ENCODE data around the gene WDR86.
A peak's percentile ranks its signal among the peaks of the same experiment; 100 is the strongest.

WDR86 gene

DNA sequence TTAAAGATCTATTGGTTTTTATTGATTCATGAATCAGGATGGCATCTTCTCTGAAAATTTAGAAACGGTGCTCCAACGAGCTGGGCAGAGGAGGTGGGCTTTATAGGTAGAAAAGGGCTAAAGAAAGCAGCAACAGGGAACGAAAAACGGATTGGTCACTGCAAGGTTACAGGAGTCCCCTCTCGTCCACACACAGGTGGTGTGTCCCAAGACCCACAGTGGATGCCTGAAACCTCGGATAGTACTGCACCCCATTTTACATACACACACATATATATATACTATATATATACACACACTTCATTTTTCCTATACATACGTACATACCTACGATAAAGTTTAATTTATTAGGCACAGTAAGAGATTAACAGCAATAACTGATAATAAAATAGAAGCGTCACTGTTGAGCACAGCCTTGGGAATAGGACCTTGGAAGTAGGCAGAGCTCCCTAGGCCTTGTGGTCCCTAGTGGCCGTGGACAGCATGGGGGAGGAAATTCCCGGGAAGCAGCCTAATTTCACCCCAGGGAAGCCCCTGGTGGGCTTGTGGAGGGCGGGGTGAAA, 69.0 kb downstream of the WDR86 start:
- TF ChIP-seq TAF1 (IDR thresholded peaks at IDR 0.05; ENCODE audit: low read depth, low read length), result no peak
- TF ChIP-seq SPI1 (IDR thresholded peaks at IDR 0.05; ENCODE audit: low read depth, low read length), result no peak
- TF ChIP-seq POLR2AphosphoS5 (IDR thresholded peaks at IDR 0.05; ENCODE audit: low read depth, low read length), result no peak
- TF ChIP-seq PAX5 (IDR thresholded peaks at IDR 0.05; ENCODE audit: insufficient read depth, low read length, severe bottlenecking), result no peak
- no peak for TF ChIP-seq POLR2A (IDR thresholded peaks at IDR 0.05; ENCODE audit: low read depth, low read length)
- TF ChIP-seq POU2F2 (IDR thresholded peaks at IDR 0.05; ENCODE audit: low read depth, low read length), result no peak
- DNase-seq (ENCODE audit: insufficient read length, low spot score) (no peak), FAIRE-seq (no peak)

DNA sequence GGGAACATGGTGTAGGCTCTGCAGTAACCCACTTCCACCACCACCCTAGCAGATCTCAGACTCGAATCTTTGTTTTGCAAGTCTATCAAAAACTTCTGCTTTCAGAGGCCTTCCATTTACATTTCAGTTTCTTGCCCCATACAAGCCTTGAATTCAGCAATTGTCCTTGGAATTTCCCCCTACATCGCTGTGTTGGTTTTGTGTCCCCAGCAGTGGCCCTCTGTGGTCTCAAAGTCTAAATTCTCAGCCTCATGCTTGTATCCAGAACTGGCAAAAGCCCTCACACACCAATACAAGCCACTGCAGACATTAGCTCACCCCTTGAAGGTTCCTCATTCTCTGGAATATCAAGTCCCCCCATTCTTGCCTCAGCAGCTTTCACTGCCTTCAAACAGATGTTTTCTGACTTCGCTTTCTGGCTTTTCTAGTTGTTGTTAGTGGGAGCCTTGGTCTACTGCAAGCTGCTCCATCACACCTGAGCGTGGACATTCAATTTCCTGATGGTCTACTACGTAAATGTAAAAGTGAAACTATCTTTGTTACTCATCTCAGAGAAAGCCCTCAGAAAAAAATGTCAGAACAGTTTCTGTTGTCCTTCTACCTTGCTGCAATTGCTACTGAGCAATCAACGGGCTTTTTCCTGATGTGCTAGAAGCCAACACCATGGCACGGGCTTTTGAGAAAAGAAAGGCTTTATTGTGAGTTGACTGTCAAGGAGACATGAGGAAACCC, 70.0 kb downstream of the WDR86 start:
- FAIRE-seq (peak; percentile 35), DNase-seq (ENCODE audit: insufficient read length, low spot score) (no peak)
- TF ChIP-seq SPI1 (IDR thresholded peaks at IDR 0.05; ENCODE audit: low read depth, low read length) (no peak), POLR2AphosphoS5 (IDR thresholded peaks at IDR 0.05; ENCODE audit: low read depth, low read length) (no peak), TAF1 (IDR thresholded peaks at IDR 0.05; ENCODE audit: low read depth, low read length) (no peak), PAX5 (IDR thresholded peaks at IDR 0.05; ENCODE audit: insufficient read depth, low read length, severe bottlenecking) (no peak), POU2F2 (IDR thresholded peaks at IDR 0.05; ENCODE audit: low read depth, low read length) (no peak), POLR2A (IDR thresholded peaks at IDR 0.05; ENCODE audit: low read depth, low read length) (no peak)

DNA sequence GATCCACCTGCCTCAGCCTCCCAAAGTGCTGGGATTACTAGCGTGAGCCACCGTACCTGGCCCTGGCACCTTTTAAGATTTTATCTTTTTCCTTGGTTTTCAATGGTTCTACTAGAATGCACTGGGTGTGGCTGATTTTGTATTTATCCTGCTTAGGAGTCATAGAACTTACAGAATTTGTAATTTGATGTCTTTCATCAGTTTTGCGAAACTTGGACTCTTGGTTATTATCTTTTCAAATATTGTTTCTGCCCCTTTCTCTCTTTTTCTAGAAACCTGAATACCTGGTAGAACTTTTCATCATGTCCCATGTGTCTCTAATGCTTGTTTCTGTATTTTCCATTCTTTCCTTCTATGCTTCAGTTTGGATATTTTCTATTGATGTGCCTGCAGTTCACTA, 71.0 kb downstream of the WDR86 start:
- FAIRE-seq, result no peak
- TF ChIP-seq POLR2A (IDR thresholded peaks at IDR 0.05; ENCODE audit: low read depth, low read length) (no peak), POLR2AphosphoS5 (IDR thresholded peaks at IDR 0.05; ENCODE audit: low read depth, low read length) (no peak), TAF1 (IDR thresholded peaks at IDR 0.05; ENCODE audit: low read depth, low read length) (no peak), PAX5 (IDR thresholded peaks at IDR 0.05; ENCODE audit: insufficient read depth, low read length, severe bottlenecking) (no peak), POU2F2 (IDR thresholded peaks at IDR 0.05; ENCODE audit: low read depth, low read length) (no peak), SPI1 (IDR thresholded peaks at IDR 0.05; ENCODE audit: low read depth, low read length) (no peak)
- DNase-seq (ENCODE audit: insufficient read length, low spot score), result no peak

DNA sequence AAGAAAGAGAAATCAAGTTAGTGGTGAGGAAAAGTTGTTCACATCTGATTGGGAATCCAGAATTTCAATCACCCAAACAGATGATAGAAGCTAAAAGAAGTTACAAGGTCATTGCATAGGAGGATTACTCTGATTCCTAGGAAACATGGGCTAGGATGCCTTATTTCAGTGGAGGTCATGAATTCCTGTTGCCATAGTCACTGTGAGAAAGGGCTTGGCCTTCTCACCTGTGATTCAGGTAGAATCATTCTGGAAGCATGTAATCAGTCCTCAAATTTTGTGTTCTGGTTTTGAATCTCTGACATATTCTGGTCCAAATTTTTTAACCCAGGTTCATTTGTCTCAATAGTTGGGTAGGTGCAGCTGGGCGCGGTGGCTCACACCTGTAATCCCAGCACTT, 72.5 kb downstream of the WDR86 start:
- TF ChIP-seq POLR2A (IDR thresholded peaks at IDR 0.05; ENCODE audit: low read depth, low read length) (no peak), TAF1 (IDR thresholded peaks at IDR 0.05; ENCODE audit: low read depth, low read length) (no peak), POU2F2 (IDR thresholded peaks at IDR 0.05; ENCODE audit: low read depth, low read length) (no peak), SPI1 (IDR thresholded peaks at IDR 0.05; ENCODE audit: low read depth, low read length) (no peak), PAX5 (IDR thresholded peaks at IDR 0.05; ENCODE audit: insufficient read depth, low read length, severe bottlenecking) (no peak), POLR2AphosphoS5 (IDR thresholded peaks at IDR 0.05; ENCODE audit: low read depth, low read length) (no peak)
- FAIRE-seq, result no peak
- DNase-seq (ENCODE audit: insufficient read length, low spot score), result no peak

DNA sequence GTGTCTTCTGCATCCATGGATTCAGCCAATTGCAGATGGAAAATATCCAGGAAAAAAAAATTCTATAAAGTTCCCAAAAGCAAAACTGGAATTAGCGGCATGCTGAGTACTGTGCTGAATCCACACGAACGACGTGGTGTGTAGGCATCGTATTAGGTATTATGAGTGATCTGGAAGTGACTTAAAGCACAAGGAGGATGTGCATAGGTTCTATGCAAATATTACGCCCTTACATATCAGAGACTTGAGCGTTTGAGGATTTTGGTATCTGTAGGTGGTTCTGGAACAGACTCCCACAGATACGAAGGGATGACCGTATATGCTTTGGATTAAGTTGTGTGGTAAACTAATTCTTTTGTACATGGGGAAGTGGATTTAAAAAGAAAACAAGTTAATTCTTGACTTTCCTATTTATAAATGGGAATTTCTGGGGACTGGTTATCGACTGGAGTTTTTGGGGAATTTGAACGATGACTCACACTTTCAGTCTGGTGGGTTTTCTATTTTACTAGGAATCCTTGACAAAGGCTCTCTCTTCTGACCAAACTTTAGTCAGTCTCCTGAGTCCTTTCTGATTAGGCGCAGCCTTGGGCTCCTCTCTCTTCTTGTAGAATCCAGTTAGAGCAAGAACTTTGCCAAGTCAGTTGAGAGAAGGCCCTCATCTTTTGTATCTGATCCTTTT, 73.7 kb downstream of the WDR86 start:
- FAIRE-seq (no peak), DNase-seq (ENCODE audit: insufficient read length, low spot score) (no peak)

DNA sequence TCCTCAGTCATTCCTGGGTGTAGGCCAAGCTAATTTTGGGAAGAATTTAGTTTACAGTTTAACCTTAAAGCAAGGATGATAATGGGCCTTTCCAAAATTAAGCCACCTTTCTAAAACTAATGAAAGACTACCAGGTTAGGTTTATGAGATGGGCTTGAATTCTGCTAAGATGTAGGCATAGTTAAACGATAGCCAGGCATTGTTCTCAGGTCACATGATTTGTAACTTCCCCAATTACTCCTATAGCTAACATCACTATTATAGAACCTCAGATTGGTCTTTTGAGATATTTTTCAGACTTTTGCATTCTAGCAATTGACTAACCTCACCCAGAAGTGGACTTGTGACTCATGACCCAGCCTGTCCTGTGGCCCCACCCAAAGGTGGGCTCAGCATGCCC, 75.2 kb downstream of the WDR86 start:
- no peak for FAIRE-seq
- no peak for TF ChIP-seq SPI1 (IDR thresholded peaks at IDR 0.05; ENCODE audit: low read depth, low read length)
- no peak for TF ChIP-seq PAX5 (IDR thresholded peaks at IDR 0.05; ENCODE audit: insufficient read depth, low read length, severe bottlenecking)
- no peak for TF ChIP-seq POLR2A (IDR thresholded peaks at IDR 0.05; ENCODE audit: low read depth, low read length)
- no peak for TF ChIP-seq POLR2AphosphoS5 (IDR thresholded peaks at IDR 0.05; ENCODE audit: low read depth, low read length)
- TF ChIP-seq TAF1 (IDR thresholded peaks at IDR 0.05; ENCODE audit: low read depth, low read length), result no peak
- TF ChIP-seq POU2F2 (IDR thresholded peaks at IDR 0.05; ENCODE audit: low read depth, low read length), result no peak
- DNase-seq (ENCODE audit: insufficient read length, low spot score), result no peak

More for the DNA sequence above, 73.7 kb downstream of the WDR86 start:
- TF ChIP-seq SPI1 (IDR thresholded peaks at IDR 0.05; ENCODE audit: low read depth, low read length) (no peak), POLR2A (IDR thresholded peaks at IDR 0.05; ENCODE audit: low read depth, low read length) (no peak), POU2F2 (IDR thresholded peaks at IDR 0.05; ENCODE audit: low read depth, low read length) (no peak), PAX5 (IDR thresholded peaks at IDR 0.05; ENCODE audit: insufficient read depth, low read length, severe bottlenecking) (no peak), POLR2AphosphoS5 (IDR thresholded peaks at IDR 0.05; ENCODE audit: low read depth, low read length) (no peak), TAF1 (IDR thresholded peaks at IDR 0.05; ENCODE audit: low read depth, low read length) (no peak)
